ENCODE results near the gene TERB2. TPM values are rescaled to one million over a fixed set of nuclear protein-coding genes. Genes with fewer than 3 reads are reported as not detected.
"Not testable (repeated sequence)": the region's sequence is repeated elsewhere in the genome, so short reads cannot be mapped to it uniquely, and the experiment has no call there.

The TERB2 gene
- polyA plus RNA-seq, 1 donor (not counting 4 experiments of a cell fraction or from before 2014, with no cell fraction given), result not detected

DNA sequence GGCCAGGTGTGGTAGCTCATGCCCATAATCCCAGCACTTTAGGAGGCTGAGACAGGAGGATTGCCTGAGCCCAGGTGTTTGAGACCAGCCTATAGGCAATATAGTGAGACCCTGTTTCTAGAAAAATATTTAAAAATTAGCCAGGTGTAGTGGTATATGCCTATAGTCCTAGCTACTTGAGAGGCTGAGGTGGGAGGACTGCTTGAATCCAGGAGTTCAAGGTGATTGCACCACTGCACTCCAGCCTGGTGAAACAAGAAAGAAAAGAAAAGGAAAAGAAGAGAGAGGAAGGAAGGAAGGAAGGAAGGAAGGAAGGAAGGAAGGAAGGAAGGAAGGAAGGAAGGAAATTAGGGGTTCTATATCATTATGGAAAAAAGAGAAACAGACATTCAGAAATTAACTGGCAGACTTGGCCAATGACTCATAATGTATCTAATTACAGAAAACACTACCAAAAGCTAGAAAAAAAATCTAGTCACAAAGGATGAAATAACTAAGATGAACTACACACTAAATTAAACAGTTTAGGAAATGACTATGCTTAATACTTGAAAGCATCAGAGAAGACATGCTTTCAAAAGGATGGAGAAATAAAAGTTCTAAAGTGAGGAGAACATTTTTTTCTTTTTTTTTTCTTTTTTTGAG, 45.4 kb upstream of the TERB2 start:
- dilution Hi-C loops (cut with MboI; ENCODE audit: extremely low pct_ligation_motif_present, low sequenced_read_pairs), result no loop called here

DNA sequence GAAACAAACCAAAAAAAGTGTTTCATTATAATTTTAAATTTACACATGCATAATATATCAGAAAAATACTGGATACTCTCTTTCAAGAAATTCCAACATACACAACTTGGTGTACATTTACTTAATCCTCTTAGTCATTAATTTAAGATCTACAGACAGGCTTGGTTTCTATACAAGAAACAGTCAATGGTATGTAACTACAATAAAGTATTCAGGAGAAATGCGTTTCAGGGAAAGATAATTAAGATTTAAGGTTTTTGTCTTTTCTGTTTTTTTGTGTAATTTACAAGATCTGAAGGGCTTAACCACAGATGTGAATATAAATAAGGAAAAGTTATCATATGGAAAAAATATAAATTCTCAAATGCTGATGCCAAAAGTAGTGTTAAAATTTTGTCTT, 44.3 kb upstream of the TERB2 start:
- H3K4me3 ChIP-seq (ENCODE audit: control insufficient read depth in 2 of 3, extremely low read depth in 1 of 3, insufficient read depth in 2 of 3, low read depth in 1 of 3, low read length in 3 of 3); H3K4me2 ChIP-seq (ENCODE audit: control insufficient read depth, extremely low read depth, insufficient read depth, low read depth, low read length); H3K79me2 ChIP-seq (ENCODE audit: control insufficient read depth, insufficient read depth, low read length); FAIRE-seq; H3K27me3 ChIP-seq (ENCODE audit: control insufficient read depth, extremely low read depth, insufficient read depth, low read length); H3K9ac ChIP-seq (ENCODE audit: control insufficient read depth, extremely low read depth, insufficient read depth, low read length); H4K20me1 ChIP-seq (ENCODE audit: control insufficient read depth, extremely low read depth, insufficient read depth, low read length); H3K27ac ChIP-seq (ENCODE audit: control insufficient read depth, insufficient read depth, low read length); dilution Hi-C loops (cut with MboI; ENCODE audit: extremely low pct_ligation_motif_present, low sequenced_read_pairs); H2AFZ ChIP-seq (ENCODE audit: control insufficient read depth, low read length); H3K9me3 ChIP-seq (ENCODE audit: control insufficient read depth, low read depth, low read length); H3K9me1 ChIP-seq (ENCODE audit: control insufficient read depth, extremely low read depth, insufficient read depth, low read length); H3K36me3 ChIP-seq (ENCODE audit: control insufficient read depth in 2 of 2, extremely low read depth in 1 of 2, insufficient read depth in 2 of 2, low read length in 2 of 2); H3K4me1 ChIP-seq (ENCODE audit: control insufficient read depth, extremely low read depth, insufficient read depth, low read length); DNase-seq (ENCODE audit: low read depth, low spot score): not testable (repeated sequence)

More for the DNA sequence above, 45.4 kb upstream of the TERB2 start:
- DNase-seq (ENCODE audit: low read depth, low spot score), result no peak
- no peak overlapping the region for H3K4me2 ChIP-seq (ENCODE audit: control insufficient read depth, extremely low read depth, insufficient read depth, low read depth, low read length)
- no peaks in the 10 kb centered on the region for H3K36me3 ChIP-seq (ENCODE audit: control insufficient read depth in 2 of 2, extremely low read depth in 1 of 2, insufficient read depth in 2 of 2, low read length in 2 of 2)
- TF ChIP-seq, protein P1, sequence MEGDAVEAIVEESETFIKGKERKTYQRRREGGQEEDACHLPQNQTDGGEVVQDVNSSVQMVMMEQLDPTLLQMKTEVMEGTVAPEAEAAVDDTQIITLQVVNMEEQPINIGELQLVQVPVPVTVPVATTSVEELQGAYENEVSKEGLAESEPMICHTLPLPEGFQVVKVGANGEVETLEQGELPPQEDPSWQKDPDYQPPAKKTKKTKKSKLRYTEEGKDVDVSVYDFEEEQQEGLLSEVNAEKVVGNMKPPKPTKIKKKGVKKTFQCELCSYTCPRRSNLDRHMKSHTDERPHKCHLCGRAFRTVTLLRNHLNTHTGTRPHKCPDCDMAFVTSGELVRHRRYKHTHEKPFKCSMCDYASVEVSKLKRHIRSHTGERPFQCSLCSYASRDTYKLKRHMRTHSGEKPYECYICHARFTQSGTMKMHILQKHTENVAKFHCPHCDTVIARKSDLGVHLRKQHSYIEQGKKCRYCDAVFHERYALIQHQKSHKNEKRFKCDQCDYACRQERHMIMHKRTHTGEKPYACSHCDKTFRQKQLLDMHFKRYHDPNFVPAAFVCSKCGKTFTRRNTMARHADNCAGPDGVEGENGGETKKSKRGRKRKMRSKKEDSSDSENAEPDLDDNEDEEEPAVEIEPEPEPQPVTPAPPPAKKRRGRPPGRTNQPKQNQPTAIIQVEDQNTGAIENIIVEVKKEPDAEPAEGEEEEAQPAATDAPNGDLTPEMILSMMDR (optimal IDR thresholded peaks at IDR 0.05 in 1 of 3, IDR thresholded peaks at IDR 0.05 in 1 of 3, conservative IDR thresholded peaks at IDR 0.05 in 1 of 3; ENCODE audit: extremely low read depth in 1 of 3, insufficient read depth in 2 of 3, low read length in 3 of 3), result no peak
- TF ChIP-seq EZH2 (IDR thresholded peaks at IDR 0.05; ENCODE audit: low read length), result no peak
- no peaks in the 10 kb centered on the region for H3K27me3 ChIP-seq (ENCODE audit: control insufficient read depth, extremely low read depth, insufficient read depth, low read length)
- H3K79me2 ChIP-seq (ENCODE audit: control insufficient read depth, insufficient read depth, low read length), result no peaks in the 10 kb centered on the region
- no peaks in the 10 kb centered on the region for H3K4me1 ChIP-seq (ENCODE audit: control insufficient read depth, extremely low read depth, insufficient read depth, low read length)
- no peak for FAIRE-seq
- no peak overlapping the region for H2AFZ ChIP-seq (ENCODE audit: control insufficient read depth, low read length)
- no peaks in the 10 kb centered on the region for H3K9me3 ChIP-seq (ENCODE audit: control insufficient read depth, low read depth, low read length)
- no peak overlapping the region for H3K4me3 ChIP-seq (ENCODE audit: control insufficient read depth in 2 of 3, extremely low read depth in 1 of 3, insufficient read depth in 2 of 3, low read depth in 1 of 3, low read length in 3 of 3)
- H3K9me1 ChIP-seq (ENCODE audit: control insufficient read depth, extremely low read depth, insufficient read depth, low read length), result no peaks in the 10 kb centered on the region
- H3K27ac ChIP-seq (ENCODE audit: control insufficient read depth, insufficient read depth, low read length), result no peak overlapping the region
- no peak overlapping the region for H3K9ac ChIP-seq (ENCODE audit: control insufficient read depth, extremely low read depth, insufficient read depth, low read length)
- no peaks in the 10 kb centered on the region for H4K20me1 ChIP-seq (ENCODE audit: control insufficient read depth, extremely low read depth, insufficient read depth, low read length)

DNA sequence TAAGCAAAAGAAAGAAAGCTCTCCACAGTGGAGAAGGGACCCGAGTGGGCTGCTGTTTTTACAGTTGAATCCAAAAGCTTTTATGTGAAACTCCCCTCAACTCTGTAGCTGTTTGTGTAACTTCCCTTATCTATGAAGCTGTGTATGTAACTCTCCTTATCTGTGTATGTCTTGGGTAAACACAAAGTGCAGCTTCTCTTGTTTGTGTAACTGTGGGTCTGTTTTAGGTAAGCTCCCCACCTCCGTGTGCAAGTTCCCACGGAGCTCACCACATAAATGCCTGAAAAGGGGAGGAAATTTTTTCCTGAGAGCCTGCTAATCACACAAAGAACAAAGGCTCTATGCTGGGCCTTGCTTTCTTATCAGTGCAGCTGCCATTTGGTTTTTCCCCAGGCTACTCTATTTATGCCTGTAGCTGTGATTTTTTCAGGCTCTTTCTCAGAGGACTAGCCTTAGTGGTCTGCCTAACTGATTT, 43.5 kb upstream of the TERB2 start:
- H3K27ac ChIP-seq (ENCODE audit: control insufficient read depth, insufficient read depth, low read length); dilution Hi-C loops (cut with MboI; ENCODE audit: extremely low pct_ligation_motif_present, low sequenced_read_pairs); H3K9ac ChIP-seq (ENCODE audit: control insufficient read depth, extremely low read depth, insufficient read depth, low read length); H4K20me1 ChIP-seq (ENCODE audit: control insufficient read depth, extremely low read depth, insufficient read depth, low read length); H3K27me3 ChIP-seq (ENCODE audit: control insufficient read depth, extremely low read depth, insufficient read depth, low read length); H2AFZ ChIP-seq (ENCODE audit: control insufficient read depth, low read length); H3K4me1 ChIP-seq (ENCODE audit: control insufficient read depth, extremely low read depth, insufficient read depth, low read length); H3K36me3 ChIP-seq (ENCODE audit: control insufficient read depth in 2 of 2, extremely low read depth in 1 of 2, insufficient read depth in 2 of 2, low read length in 2 of 2); H3K9me1 ChIP-seq (ENCODE audit: control insufficient read depth, extremely low read depth, insufficient read depth, low read length); H3K79me2 ChIP-seq (ENCODE audit: control insufficient read depth, insufficient read depth, low read length); H3K4me3 ChIP-seq (ENCODE audit: control insufficient read depth in 2 of 3, extremely low read depth in 1 of 3, insufficient read depth in 2 of 3, low read depth in 1 of 3, low read length in 3 of 3); H3K4me2 ChIP-seq (ENCODE audit: control insufficient read depth, extremely low read depth, insufficient read depth, low read depth, low read length); DNase-seq (ENCODE audit: low read depth, low spot score); H3K9me3 ChIP-seq (ENCODE audit: control insufficient read depth, low read depth, low read length); FAIRE-seq: not testable (repeated sequence)
